NCI-H2171 (cell line): Measurements from ENCODE around the gene ANXA8.
"Not testable (repeated sequence)": the region's sequence is repeated elsewhere in the genome, so short reads cannot be mapped to it uniquely, and the experiment has no call there.

Experiments
- DNase-seq: peaks from one replicate; lab custom pipeline; 2025; lab: John Stamatoyannopoulos, UW

Gene ANXA8, protein sequence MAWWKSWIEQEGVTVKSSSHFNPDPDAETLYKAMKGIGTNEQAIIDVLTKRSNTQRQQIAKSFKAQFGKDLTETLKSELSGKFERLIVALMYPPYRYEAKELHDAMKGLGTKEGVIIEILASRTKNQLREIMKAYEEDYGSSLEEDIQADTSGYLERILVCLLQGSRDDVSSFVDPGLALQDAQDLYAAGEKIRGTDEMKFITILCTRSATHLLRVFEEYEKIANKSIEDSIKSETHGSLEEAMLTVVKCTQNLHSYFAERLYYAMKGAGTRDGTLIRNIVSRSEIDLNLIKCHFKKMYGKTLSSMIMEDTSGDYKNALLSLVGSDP

DNA sequence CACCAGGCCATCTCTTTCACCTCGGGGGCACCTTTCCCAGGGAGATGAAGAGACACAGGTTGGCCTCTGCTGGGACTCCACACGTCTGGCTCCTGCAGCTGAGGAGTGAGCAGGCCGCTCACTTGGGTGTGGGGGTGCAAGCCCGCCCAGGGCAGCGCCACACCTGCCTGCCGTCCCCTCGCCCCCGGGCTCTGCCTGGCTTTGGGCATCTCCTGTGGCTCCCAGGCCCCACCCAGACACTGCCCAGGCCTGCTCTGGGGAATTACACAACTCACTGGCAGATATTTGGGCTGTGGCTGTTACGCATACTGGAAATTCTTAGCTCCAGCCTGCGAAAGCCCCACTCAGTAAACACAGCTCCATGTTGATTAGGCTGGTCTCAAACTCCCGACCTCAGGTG, at the start of gene ANXA8:
ANXA8 (minus strand) TSS at position 193 of the 400 bp plus-strand sequence; CDS start at position 11, 182 bp downstream.
- not testable (repeated sequence) for DNase-seq

DNA sequence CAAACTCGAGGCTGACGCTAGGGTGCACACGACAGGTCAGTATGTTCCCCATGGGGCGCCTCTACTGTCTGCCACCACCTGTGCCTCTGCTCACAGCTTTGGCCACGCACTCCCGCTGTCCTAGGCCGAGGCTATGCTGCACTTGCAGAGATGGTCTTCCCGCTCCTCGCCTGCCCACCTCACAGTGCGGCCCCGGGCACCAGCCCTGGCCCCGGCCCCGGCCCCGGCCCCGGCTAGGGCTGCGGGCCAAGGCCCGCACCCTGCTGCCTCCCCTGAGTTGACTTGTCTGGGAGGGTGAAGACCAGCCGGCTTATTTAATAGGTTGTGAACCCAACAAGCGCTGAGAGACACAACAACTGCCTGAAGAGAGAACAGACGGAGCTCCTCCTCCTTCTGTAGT, 39.6 kb upstream of the ANXA8 start, which contains the start of gene AGAP9:
AGAP9 (minus strand) TSS at position 164 of the 400 bp plus-strand sequence; CDS start at position 52, 112 bp downstream.
- DNase-seq: not testable (repeated sequence)

DNA sequence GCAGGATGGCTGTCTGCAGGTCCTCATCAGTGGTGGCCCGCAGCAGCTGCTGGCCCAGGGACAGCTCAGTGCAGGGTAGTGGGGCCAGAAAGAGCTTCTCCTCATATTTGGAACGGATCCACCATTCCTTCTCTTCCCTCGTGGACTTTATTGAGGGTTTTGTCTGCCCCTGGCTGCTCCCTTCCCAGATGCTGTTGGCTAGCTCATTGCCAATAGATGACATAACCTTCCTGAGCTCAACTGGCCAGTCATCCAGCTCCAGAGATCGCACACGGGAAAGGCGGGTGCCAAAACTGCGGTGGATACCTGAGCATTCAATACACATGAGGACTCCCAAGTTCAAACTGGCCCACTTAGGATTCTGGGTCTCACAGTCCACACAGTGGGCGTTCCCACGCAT, 18.4 kb upstream of the ANXA8 start:
- DNase-seq: not testable (repeated sequence)

DNA sequence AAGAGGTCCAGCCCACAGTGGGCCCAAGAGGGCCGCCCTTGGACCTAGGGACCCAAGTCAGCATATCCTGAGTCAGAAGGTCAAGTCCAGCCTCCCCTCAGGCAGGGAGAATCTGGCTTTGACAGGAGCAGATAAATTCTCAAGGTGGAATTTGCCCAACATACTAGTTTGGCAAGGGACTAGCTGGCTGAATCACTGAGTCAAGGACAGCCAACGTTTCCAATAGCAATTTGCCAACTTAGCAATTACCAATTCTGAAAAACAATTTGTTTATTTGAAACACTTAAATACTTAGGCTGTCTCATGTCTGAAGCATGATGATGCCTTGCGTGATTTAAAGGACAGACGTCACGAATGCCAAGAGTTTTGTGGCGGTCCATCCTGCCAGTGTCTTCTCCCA, 10.3 kb upstream of the ANXA8 start:
- not testable (repeated sequence) for DNase-seq

DNA sequence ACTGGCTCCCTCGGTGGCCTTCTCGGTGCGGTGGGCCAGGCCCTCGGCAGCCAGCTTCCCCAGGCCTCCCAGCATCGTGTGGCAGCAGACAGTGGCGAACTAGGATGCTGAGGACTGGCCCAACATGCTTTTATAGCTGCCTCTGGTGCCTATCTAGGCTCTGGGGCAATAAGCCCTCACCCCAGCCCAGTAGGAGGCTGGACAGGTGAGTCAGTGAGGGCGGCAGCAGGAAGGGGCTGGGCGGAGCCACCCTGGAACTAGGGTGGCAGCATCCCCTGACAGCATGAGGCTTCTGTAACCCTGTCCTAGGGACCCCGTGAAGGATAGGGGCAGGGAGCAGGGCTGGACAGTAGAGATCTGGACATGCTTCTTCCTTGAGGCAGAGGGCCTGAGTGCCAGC, 7.7 kb upstream of the ANXA8 start, which contains the start of gene FAM25G:
FAM25G (minus strand) TSS at position 101 of the 400 bp plus-strand sequence; CDS start at position 75, 26 bp downstream.
- DNase-seq: not testable (repeated sequence)

DNA sequence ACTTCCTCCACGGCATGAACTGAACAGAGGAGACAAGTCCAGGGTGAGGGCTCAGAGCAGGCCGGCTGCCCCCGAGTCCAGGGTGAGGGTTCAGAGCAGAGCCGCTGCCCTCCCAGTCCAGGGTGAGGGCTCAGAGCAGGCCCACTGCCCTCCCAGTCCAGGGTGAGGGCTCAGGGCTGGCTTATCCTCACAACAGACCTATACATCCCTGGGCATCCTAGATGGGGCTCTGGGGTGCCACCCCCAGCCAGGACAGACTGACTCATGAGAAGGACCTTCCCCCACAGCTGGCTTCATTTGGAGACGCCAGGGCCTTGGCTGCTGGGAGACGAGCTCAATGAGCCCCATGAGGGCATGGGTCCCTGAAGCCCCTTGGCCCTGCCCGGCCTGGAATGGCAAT, 5.7 kb upstream of the ANXA8 start:
- not testable (repeated sequence) for DNase-seq

DNA sequence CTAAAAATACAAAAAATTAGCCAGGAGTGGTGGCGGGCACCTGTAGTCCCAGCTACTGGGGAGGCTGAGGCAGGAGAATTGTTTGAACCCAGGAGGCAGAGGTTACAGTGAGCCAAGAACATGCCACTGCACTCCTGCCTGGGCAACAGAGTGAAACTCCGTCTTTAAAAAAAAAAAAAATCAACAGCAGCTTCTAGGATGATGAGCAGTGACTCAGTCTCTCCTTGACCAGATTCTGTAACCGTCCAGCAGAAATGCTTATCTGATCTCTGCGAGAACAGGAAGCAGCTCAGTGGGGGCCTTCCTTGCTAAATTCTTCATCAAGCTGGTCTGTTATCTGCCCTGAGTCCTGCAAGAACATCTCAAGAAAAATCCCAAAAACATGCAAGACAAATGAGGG, 2.0 kb upstream of the ANXA8 start:
- not testable (repeated sequence) for DNase-seq

DNA sequence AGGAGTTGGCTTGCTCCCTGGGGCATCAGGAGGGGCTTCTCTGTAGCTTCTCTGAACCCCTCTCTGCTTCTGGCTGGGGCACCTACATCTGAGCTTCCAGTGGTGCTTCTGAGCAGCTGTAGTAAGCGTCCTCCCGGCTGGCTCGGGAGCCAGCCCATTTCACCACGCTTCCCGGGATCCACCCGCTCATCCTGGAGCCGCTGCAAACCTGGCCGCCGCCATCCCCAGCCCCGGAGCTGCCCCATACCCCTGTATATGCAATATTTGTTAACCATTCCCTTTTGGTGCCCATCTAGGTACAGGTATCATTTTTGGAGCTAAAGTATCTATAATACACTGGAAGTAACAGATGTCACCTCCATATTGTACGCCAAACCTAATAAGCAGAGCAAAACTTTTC, 871 bp upstream of the ANXA8 start:
- DNase-seq: not testable (repeated sequence)

DNA sequence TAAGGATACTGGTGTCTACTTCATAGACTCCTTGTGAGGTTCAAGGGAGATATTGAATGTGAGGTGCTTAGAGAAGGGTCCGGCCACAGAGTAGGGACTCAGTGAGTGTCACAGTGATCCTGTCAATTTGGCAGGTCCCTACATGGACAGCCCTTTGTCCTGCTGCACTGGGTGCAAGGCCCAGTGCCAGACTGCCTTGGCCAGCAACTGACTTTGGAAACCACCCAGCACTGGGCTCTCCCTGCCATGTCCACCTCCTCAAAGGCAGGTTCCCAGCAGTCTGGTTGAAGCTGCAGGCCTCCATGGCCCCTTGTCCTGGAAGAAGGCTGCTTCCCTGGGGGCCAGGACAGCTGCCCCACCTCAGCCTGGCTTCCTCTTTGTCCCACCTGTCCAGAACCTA, 1.5 kb downstream of the ANXA8 start:
- not testable (repeated sequence) for DNase-seq

DNA sequence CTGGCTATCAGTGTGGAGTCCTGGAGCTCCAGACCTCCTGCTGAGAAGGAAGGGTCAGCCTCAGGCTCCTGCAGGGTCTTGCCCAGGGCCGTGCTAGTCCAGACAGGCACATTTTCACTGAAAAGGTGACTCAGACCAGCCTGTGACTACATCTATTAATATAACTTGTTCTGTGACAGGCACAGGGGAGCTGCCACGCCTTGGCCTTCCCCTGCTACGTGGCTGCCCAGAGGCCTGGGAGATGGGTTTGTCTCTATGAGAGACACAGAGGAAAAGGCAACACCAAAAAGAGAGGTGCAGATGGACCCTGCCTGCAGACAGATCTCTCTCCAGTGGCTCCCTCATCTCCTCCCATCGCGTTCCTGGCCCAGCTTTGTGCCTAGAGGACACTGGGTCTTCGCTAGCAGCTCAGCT, 2.1 kb downstream of the ANXA8 start:
- not testable (repeated sequence) for DNase-seq

DNA sequence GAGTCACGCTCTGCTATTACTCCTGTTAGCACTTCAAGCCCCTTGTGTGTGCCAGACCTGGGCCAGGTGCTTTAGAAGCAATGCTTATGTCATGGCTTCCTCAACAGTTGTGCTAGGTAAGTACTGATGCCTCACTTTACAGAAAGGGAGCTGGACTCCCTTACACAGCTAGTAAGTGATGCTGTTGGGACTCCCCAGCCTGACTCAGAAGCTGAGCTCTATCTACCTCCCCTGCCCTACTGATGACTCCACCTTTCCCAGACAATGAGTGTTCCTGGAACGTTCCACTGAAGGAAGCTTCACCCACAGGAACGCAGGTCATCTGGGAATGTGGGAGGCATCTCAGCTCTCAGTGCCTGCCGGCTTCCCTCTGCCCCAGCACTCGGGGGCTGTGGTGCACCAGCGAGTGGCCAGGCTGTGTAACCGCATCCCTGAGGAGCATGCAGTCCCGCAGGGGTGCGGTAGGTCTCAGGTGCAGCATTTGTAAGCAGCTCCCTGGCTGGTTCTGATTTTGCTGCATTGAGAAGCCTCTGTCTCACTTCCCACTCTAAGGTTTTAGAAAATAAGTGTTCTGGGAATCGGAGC, 2.6 kb downstream of the ANXA8 start:
- DNase-seq: not testable (repeated sequence)

DNA sequence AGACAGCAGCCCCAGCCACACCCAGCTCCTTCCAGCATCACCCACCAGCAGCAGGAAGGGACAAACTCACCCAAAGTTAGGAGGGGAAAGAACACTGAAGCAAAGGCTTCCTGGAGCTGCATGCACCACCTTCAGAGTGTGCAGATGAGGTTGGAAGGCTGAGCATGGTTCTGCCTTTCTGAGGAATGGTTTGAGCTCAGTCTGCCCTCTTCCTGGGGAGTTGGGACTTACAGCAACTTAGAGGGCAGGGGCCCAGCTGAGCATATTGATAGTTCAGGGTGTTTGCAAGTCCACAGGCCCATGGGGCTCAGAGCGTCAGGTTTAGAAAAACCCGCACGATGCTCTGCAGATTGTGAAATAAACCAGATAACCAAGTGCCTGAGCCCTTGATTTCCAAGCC, 3.8 kb downstream of the ANXA8 start:
- not testable (repeated sequence) for DNase-seq

DNA sequence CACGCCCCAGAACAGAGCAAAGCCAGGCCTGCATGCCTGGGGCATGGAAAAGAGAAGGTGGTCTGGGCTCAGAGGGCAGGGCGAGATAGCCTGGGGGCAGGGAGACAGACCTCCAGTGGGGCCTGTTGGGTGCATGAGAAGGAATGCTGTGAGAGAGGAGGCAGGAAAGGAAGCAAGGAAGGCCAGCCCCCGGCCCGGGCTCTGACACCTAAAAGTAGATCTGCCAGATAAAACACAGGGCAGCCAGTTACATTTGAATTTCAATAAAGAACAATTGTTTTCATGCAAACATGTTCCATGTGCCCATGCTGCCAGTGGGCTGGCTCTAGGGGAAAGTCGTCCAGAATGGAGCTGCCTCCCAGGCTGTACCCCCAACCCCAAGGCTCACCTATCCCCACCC, 5.8 kb downstream of the ANXA8 start:
- not testable (repeated sequence) for DNase-seq

DNA sequence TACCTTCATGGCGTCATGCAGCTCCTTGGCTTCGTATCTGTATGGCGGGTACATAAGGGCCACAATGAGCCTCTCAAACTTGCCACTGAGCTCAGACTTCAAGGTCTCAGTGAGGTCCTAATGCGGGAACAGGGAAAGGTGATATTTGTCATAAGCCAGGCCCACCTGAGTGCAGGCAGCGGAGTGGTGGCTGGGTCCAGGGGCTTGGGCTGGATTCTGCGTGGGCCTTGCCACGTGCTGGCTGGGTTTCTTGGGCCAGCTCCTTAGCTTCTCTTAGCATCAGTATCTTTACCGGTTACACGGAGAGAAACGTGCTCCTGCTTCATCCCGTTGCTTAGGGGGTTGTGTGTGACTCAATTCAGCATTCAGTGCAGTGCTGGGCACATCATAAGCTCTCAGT, 6.8 kb downstream of the ANXA8 start:
- DNase-seq: not testable (repeated sequence)

DNA sequence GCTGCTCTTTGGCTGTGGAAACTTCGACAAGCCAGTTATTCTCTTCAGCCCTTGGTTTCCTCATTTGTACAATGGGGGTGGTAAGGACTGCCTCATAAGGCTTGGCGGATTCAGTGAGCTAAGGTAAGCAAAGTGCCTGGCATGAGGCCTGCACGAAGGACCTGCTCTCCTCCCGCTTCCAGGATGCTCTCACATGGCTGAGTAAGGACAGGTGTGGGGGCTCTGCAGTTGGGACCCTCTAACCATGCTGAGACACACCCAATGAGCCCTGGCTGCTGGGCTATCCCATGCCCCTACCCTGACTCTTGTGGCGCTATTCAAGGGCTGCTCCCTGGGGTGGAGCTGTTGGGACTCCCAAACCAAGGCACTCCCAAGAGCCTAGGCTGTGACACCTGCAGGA, 8.8 kb downstream of the ANXA8 start:
- DNase-seq: not testable (repeated sequence)

DNA sequence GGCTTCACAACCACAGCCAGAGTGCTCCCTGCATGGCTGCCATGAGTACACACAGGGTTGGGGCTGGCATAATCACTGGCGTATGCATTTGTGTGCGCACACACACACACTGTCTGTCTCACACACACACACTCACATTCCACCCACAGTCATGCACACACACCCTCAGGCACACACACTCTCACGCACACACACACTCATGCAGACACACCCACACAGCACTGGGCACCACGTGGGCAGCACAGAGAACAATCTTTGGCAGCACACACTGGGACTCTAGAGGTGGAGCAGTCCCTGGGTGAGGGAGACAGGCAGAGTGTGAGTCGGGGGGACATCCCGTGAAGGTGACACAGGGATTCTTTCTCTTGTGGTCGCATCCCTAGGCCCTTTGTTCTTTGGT, 10.4 kb downstream of the ANXA8 start:
- DNase-seq: not testable (repeated sequence)

DNA sequence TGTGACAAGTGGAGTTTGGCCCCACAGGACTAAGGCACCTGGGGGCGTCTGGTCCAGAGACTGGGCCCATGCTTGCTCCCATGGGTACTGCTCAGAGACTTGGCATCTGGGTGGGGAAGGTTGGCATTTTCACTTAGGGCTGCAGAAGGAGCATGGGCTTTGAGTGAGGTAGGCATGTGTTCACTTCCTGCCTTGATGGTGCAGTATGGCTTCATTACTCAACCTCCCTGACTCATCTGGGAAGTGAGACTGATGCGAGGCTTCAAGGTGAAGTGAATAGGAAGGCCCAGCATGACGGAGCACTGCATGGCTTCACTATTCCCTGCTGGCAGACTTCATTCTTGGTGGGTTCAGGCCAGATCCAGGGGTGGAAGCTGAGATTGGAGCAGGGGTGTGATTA, 11.3 kb downstream of the ANXA8 start:
- not testable (repeated sequence) for DNase-seq

DNA sequence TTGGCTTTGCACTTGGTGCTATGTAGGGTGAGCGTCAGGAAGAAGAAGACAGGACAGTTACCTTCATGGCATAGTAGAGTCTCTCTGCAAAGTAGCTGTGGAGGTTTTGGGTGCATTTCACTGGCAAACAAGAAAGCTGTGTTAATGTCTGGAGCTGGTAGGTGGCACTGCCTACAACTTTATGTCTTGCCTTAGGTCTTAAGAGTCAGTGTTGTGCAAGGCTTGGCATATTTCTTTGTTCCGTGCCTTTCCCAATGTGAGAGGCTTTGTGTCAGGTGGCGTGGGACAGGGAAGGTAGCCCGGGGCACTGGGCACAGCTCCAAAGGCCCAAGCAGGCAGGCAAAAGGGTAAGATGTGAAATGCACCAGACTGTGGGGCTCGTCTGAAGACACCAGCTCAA, 11.8 kb downstream of the ANXA8 start:
- not testable (repeated sequence) for DNase-seq

DNA sequence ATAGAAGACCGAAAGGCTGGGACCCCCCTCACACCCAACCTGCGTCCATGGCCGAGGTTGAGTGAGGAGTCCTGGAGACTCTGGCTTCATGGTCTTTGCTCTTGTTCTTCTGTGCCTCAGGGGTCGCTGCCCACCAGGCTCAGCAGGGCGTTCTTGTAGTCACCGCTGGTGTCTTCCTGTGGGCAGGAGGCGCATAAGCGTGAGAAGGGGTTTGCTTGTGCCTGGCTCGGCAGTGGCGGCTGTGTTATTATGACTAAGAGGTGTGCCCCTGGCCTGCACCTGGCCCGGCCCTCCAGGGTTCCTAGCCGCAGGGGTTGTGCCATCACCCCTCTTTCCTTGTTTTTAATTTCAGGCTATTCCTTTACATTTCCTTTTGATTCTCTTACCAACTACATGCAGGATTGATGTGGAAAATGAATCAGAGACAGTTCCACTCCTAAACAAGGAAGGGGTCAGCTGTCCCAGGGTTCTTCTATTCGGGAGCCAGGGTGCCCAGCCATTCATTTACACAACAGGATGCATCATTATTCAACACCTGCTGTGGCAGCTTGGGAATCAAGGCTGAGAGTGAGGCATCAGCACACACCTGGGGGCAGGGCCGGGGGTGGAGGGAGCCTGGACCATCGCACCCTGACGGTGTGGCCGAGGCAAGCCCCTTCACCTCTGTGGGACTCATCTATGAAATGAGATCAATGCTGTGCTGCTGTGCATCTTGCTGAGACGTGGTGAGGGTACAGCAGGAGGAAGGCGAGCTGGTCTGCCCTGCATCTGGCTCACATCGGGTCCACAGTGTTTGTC, 15.0 kb downstream of the ANXA8 start:
- not testable (repeated sequence) for DNase-seq

DNA sequence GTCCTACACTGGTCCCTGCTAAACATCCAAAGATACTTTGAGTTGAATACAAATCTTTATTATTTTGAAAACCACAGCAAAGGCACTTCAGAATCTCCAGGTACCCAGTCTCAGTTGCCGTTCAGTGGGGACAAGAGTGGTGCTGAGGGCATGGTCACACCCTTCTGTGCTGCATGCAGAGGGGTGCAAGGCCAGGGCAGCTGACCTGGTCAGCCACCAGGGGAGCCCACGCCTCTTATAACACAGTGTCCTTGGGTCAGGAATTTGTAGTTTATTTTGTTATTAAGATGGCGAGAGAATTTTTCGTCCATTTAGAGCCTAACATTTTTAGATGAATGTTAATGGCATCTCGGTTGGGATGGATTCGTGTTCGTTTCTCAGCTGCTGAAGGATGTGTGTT, 16.0 kb downstream of the ANXA8 start:
- not testable (repeated sequence) for DNase-seq

DNA sequence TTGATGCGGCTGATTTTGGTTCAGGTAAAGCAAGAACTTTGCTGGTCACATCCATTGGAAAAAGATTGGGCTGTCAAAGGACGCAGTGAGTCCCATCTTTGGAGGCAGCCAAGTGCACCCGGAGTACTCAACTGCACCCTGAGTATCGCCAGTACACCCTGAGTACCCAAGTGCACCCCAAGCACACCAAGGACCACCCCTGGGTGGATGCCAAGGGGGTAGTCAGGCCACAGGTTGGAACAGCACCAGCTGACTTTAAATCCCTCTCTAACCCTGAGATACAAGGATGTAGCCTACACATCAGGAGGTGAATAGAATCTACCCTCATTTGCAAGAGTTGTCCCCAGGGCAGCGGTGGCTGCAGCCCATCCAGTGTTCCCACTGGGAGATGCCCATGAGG, 16.5 kb downstream of the ANXA8 start:
- DNase-seq: not testable (repeated sequence)

DNA sequence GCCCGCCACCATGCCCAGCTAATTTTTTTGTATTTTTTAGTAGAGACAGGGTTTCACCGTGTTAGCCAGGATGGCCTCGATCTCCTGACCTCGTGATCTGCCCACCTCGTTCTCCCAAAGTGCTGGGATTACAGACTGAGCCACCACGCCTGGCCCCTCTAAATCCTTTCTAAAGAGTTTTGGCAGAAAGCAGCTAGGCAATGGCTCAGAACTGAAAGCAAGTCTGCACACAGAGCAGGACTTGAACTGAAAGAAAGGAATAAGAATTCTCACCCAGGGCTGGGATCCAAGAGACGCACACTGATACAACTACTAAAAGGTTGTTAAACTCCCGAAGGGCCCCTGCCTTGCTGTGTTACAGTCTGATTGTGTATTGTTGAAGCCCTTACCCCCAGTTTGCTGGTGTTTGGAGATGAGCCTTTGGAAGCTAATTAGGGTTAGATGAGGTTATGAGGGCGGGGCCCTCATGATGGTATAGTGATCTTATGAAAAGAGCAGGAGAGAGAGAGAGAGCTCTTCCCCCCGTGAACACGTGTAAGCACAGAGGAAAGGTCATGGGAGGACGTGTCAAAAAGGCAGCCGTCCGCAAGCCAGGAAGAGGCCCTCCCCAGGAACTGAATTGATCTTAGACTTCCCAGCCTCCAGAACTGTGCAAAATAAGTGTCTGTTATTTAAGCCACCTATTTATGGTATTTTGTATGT, 18.5 kb downstream of the ANXA8 start:
- not testable (repeated sequence) for DNase-seq
